Sigmoid colon (tissue), 7 donors: Measurements from ENCODE around the gene MARS1. TPM values are rescaled to one million over a fixed set of nuclear protein-coding genes. Genes with fewer than 3 reads are reported as not detected.

Source experiments
- DNase-seq: peaks from one replicate; pipeline ENCODE4 v3.0.0-alpha.2; 2019
- H3K27ac ChIP-seq, 4 donors: fragments of 200-600 bp; sonication (generic); one replicate each; pipeline ENCODE4 v1.5.1; 2016 to 2019; ENCODE audit warnings: mild to moderate bottlenecking in 1 of 4
- H3K27me3 ChIP-seq, 3 donors: fragments of 200-600 bp; sonication (generic); one replicate each; pipeline ENCODE4 v1.5.1; 2019; ENCODE audit warnings: mild to moderate bottlenecking in 1 of 3
- H3K36me3 ChIP-seq, 4 donors: fragments of 200-600 bp; sonication (generic); one replicate each; pipeline ENCODE4 v1.5.1; 2016 to 2019
- H3K4me1 ChIP-seq, 4 donors: fragments of 200-600 bp; sonication (generic); one replicate each; pipeline ENCODE4 v1.5.1; 2017 to 2019
- H3K4me3 ChIP-seq, 4 donors: fragments of 200-600 bp; sonication (generic); one replicate each; pipeline ENCODE4 v1.5.1; 2017 to 2019; ENCODE audit warnings: mild to moderate bottlenecking in 2 of 4, moderate library complexity in 1 of 4
- H3K9me3 ChIP-seq, 4 donors: fragments of 200-600 bp in 3 of 4; sonication (generic) in 3 of 4; one replicate each; pipeline versions ENCODE4 v1.5.1 to v1.6.1; 2013 to 2019
- CTCF ChIP-seq, 4 experiments: fragments of 450-650 bp in 3 of 4; fragments of 200-600 bp in 1 of 4; IDR thresholded peaks; one replicate each; pipeline ENCODE4 v1.5.1; 2016 to 2019; ENCODE audit warnings: antibody characterized with exemption in 4 of 4, mild to moderate bottlenecking in 3 of 4, moderate library complexity in 2 of 4
- EP300 ChIP-seq, 4 donors: sonication (generic); formaldehyde crosslinking; IDR thresholded peaks; one replicate each; pipeline ENCODE4 v1.6.1; 2017; ENCODE audit warnings: antibody characterized with exemption in 4 of 4
- POLR2A ChIP-seq, 2 donors: fragments of 450-650 bp; IDR thresholded peaks; one replicate each; pipeline ENCODE4 v1.6.1; 2016; ENCODE audit warnings: antibody characterized with exemption in 2 of 2, mild to moderate bottlenecking in 2 of 2, moderate library complexity in 2 of 2
- POLR2AphosphoS5 ChIP-seq, 4 donors: sonication (generic); formaldehyde crosslinking; IDR thresholded peaks; one replicate each; pipeline ENCODE4 v1.6.1; 2017; ENCODE audit warnings: antibody characterized with exemption in 4 of 4
- WGBS, 2 donors: extraction: QIAGEN DNeasy Blood & Tissue Kit; methylation state at CpG; one replicate each; pipeline ENCODE4 v1.1.7; 2013; 5-methylcytosine and 5-hydroxymethylcytosine counted together
- intact Hi-C: fragments of 100-400 bp; cut with DNase I; formaldehyde crosslinking; loops from one replicate; pipeline ENCODE4 v1.15.1; 2023
- polyA plus RNA-seq, 3 donors: library from polyadenylated mRNA; stranded (reverse); fragments of 200-250 nt; gene quantifications; one replicate each; pipeline ENCODE4 v1.2.3, GENCODE V29; 2013
- total RNA-seq, 4 donors: library from RNA; depleted of rRNA; stranded (reverse); fragments of >200 nt; gene quantifications; one replicate each; pipeline ENCODE4 v1.1.0, GENCODE V29; 2016
- donor health status: healthy with polysubstance abuse.
- donor health status: Bipolar disorder and iron deficiency.
- donor health status: healthy.

MARS1 gene
- total and polyA plus RNA-seq, 7 donors, result 22.9 to 86.2 (median 51.5) TPM

DNA sequence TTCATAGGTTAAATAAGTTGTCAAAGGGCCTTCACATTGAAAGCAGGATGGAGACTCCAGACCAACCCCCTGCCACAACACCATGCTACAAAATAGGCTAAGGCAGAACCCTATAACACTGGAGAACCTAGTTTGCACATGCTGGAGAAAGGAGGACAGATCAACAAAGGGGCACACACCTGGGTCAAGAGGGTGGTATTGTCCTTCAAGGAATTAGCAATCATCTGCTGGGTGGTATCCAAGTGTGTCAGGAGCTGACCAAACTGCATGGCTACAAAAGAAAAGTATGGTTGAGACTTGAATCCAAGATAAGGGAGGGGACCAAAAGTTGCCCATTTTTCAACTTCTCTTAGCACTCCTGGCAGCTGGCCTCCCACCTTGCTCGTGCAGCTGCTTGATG, 44.0 kb downstream of the MARS1 start:
- no peak overlapping the region for H3K27ac ChIP-seq
- 86 to 89% methylated on average over 1 of the region's 1 CpG for WGBS, 2 donors
- no peak overlapping the region for H3K4me3 ChIP-seq
- H3K9me3 ChIP-seq, result no peaks in the 10 kb centered on the region
- DNase-seq, result no peak
- intact Hi-C loops, result no loop called here
- H3K4me1 ChIP-seq, result no peaks in the 10 kb centered on the region
- TF ChIP-seq CTCF (IDR thresholded peaks at IDR 0.05) (no peak), EP300 (IDR thresholded peaks at IDR 0.05) (no peak), POLR2A (IDR thresholded peaks at IDR 0.05) (no peak), POLR2AphosphoS5 (IDR thresholded peaks at IDR 0.05) (no peak)
- H3K27me3 ChIP-seq, result no peaks in the 10 kb centered on the region
- H3K36me3 ChIP-seq, result peaks cover 47 to 89% (median 74%) of the 10 kb centered on the region in 4 donors

DNA sequence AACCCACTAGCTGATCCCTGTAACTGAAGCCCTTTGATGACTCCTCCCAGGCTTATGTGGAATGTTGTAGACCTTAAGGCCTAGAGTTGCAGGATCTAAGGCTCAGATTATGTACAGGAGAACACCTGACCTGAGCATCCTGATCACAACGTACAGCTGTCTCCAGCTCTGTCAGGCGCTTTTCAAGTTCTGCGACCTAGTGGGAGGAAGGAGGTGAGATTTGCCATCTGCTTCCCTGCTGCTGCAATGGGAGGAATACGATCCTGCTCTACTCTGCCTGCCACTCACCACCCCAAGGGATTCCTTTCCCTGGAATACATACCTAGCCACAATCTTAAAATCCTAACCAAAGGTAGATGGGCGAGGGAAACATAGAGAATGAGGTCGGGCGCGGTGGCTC, 45.2 kb downstream of the MARS1 start:
- no peak for DNase-seq
- no peak for TF ChIP-seq EP300 (IDR thresholded peaks at IDR 0.05)
- no peak for TF ChIP-seq CTCF (IDR thresholded peaks at IDR 0.05)
- TF ChIP-seq POLR2A (IDR thresholded peaks at IDR 0.05), result no peak
- no peak for TF ChIP-seq POLR2AphosphoS5 (IDR thresholded peaks at IDR 0.05)
- intact Hi-C loops, result no loop called here
- Histone ChIP-seq H3K27me3 (no peaks in the 10 kb centered on the region), H3K9me3 (no peaks in the 10 kb centered on the region), H3K27ac (no peak overlapping the region), H3K4me3 (no peak overlapping the region), H3K36me3 (peaks cover 41 to 86% (median 66%) of the 10 kb centered on the region in 4 donors), H3K4me1 (no peaks in the 10 kb centered on the region)
- WGBS, 2 donors, result 96 to 97% methylated on average over 8 of the region's 8 CpGs

DNA sequence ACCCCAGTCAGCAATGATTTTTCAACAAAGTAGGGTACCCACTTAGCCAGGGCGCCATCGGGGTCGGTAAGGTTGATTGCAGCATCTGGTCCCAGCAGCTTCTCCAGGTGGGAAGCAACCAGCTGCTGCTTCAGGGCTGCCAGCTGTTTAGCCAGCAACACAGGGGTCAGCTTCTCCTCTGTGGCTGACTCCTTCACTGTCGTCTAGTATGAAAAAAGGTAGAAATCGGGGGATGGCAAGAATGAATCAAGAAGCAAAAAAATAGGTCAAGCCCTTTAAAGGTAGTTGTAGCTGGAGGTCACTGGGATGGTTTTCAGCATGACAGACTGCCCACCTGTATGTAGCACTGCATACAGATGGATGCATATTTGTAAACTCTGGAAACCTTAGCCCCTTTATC, 46.4 kb downstream of the MARS1 start:
- Histone ChIP-seq H3K27me3 (no peaks in the 10 kb centered on the region), H3K4me1 (no peaks in the 10 kb centered on the region), H3K27ac (no peak overlapping the region), H3K4me3 (no peak overlapping the region), H3K9me3 (no peaks in the 10 kb centered on the region), H3K36me3 (peaks cover 34 to 86% (median 60%) of the 10 kb centered on the region in 4 donors)
- 95 to 97% methylated on average over 5 of the region's 5 CpGs for WGBS, 2 donors
- DNase-seq, result no peak
- no peak for TF ChIP-seq CTCF (IDR thresholded peaks at IDR 0.05)
- TF ChIP-seq POLR2A (IDR thresholded peaks at IDR 0.05), result no peak
- TF ChIP-seq POLR2AphosphoS5 (IDR thresholded peaks at IDR 0.05), result no peak
- TF ChIP-seq EP300 (IDR thresholded peaks at IDR 0.05), result no peak
- intact Hi-C loops, result no loop called here

GRCh38 chr12:57534991-57535543, 47.2 kb downstream of the MARS1 start:
- Histone ChIP-seq H3K36me3 (peaks cover 34 to 81% (median 56%) of the 10 kb centered on the region in 4 donors), H3K4me1 (no peaks in the 10 kb centered on the region), H3K27ac (no peak overlapping the region), H3K4me3 (no peak overlapping the region), H3K27me3 (no peaks in the 10 kb centered on the region), H3K9me3 (no peaks in the 10 kb centered on the region)
- 82 to 87% methylated on average over 3 of the region's 3 CpGs for WGBS, 2 donors
- TF ChIP-seq CTCF (IDR thresholded peaks at IDR 0.05) (no peak), POLR2AphosphoS5 (IDR thresholded peaks at IDR 0.05) (no peak), EP300 (IDR thresholded peaks at IDR 0.05) (no peak), POLR2A (IDR thresholded peaks at IDR 0.05) (no peak)
- no peak for DNase-seq
- intact Hi-C loops, result no loop called here
